AG08396 (cell line): ENCODE data around the gene ADGRF1.

Experiments used
- DNase-seq: peaks from one replicate; pipeline ENCODE4 v3.0.0; 2012; ENCODE audit warnings: low spot score, mixed read lengths

The ADGRF1 gene

GRCh38 chr6:46979206-46979605 lies 62.9 kb downstream of the ADGRF1 start:
- no peak for DNase-seq

- DNase-seq: no peak
Observed at GRCh38 chr6:46974786-46975185, 67.3 kb downstream of the ADGRF1 start.

GRCh38 chr6:46973029-46973428 lies 69.1 kb downstream of the ADGRF1 start:
- no peak for DNase-seq

- DNase-seq: no peak
Observed at GRCh38 chr6:46972531-46972930, 69.6 kb downstream of the ADGRF1 start.

GRCh38 chr6:46969206-46969605 lies 72.9 kb downstream of the ADGRF1 start:
- no peak for DNase-seq

- DNase-seq: no peak
Observed at GRCh38 chr6:46967826-46968349, 74.2 kb downstream of the ADGRF1 start.

GRCh38 chr6:46964716-46965519 lies 77.2 kb downstream of the ADGRF1 start:
- DNase-seq: no peak

- DNase-seq: no peak
Observed at GRCh38 chr6:46963626-46964025, 78.5 kb downstream of the ADGRF1 start.

- DNase-seq: no peak
Observed at GRCh38 chr6:46963039-46963438, 79.1 kb downstream of the ADGRF1 start.

- DNase-seq: no peak
Observed at GRCh38 chr6:46961711-46962110, 80.4 kb downstream of the ADGRF1 start.

- DNase-seq: no peak
Observed at GRCh38 chr6:46961232-46961631, 80.9 kb downstream of the ADGRF1 start.

GRCh38 chr6:46959419-46959818 lies 82.7 kb downstream of the ADGRF1 start:
- DNase-seq: no peak

- no peak for DNase-seq
Observed at GRCh38 chr6:46956409-46956808, 85.7 kb downstream of the ADGRF1 start.

- DNase-seq: no peak
Observed at GRCh38 chr6:46954837-46955451, 87.2 kb downstream of the ADGRF1 start.

GRCh38 chr6:46953921-46954320 lies 88.2 kb downstream of the ADGRF1 start:
- DNase-seq: no peak

- DNase-seq: no peak
Observed at GRCh38 chr6:46949632-46950280, 92.4 kb downstream of the ADGRF1 start.

GRCh38 chr6:46948699-46949098 lies 93.4 kb downstream of the ADGRF1 start:
- DNase-seq: no peak
